Kasumi-1 (cell line): ENCODE results near the gene BRI3.
A peak's percentile ranks its signal among the peaks of the same experiment; 100 is the strongest.

Experiments
- DNase-seq, 2 experiments: peaks; one replicate each; lab custom pipeline; 2025; lab: John Stamatoyannopoulos, UW

The BRI3 gene

GRCh38 chr7:98287486-98287959, 6.0 kb downstream of the BRI3 start:
- DNase-seq: no peak

- no peak for DNase-seq
Observed at GRCh38 chr7:98288064-98288823, 6.8 kb downstream of the BRI3 start.

DNA sequence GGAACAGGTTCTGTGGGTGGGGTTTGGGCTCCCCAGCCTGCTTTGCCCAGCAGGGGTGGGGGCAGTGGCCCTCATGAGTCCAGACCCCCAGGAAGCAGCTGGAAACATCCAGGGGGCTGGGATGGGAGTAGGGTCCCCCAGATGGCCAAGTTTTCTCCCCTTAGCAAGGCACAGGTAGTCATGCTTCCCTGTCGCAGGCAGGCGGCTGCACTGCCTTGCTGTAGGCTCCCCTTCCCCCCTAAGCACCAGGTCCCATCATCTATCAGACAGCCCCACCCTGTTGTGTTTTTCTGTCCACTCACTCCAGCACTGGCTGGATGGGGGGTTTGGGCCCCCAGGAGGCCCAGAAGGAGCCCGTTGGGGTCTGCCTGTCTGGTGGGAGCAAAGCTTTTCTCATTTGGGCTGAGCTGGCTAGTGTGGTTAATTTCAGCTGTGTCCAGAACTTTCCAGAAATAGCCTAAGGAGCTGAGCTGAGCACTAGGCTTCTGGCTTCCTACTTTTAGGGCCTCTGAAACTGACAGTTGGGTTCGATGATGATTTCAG, 7.9 kb downstream of the BRI3 start:
- no peak for DNase-seq

GRCh38 chr7:98291717-98292116, 10.2 kb downstream of the BRI3 start:
- no peak for DNase-seq

GRCh38 chr7:98293265-98293664, 11.8 kb downstream of the BRI3 start:
- no peak for DNase-seq

GRCh38 chr7:98293746-98294145, 12.3 kb downstream of the BRI3 start:
- no peak for DNase-seq

- no peak for DNase-seq
Observed at GRCh38 chr7:98294326-98294725, 12.8 kb downstream of the BRI3 start.

DNA sequence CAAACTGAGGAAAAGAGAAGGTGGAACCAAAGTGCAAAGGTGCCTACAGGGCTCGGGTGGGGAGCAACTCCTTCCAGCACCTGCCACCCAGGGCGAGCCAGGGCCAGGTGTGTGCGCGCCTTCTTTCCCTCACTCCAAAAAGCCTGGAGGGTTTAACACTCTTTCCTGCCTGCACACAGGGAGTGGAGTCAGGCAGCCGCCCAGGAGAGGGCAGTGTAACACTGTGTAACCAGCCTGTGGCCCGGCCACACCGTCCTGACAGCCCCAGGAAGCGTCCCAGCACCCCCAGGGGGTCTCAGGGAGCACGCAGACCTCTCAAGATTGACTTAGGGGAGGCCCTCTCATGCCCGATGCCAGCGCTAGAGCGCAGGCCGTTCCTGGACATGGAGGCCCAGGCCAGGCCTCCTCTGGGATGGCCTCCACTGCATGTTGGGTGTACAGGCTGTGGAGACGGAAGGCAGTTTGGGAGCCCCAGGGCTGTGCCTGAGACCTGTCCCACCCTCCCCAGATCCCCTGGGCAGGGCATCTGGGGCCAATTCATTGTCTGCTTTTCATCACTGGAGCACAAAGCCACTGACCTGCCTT, 13.4 kb downstream of the BRI3 start:
- peak; percentile 53 to 63 for DNase-seq

DNA sequence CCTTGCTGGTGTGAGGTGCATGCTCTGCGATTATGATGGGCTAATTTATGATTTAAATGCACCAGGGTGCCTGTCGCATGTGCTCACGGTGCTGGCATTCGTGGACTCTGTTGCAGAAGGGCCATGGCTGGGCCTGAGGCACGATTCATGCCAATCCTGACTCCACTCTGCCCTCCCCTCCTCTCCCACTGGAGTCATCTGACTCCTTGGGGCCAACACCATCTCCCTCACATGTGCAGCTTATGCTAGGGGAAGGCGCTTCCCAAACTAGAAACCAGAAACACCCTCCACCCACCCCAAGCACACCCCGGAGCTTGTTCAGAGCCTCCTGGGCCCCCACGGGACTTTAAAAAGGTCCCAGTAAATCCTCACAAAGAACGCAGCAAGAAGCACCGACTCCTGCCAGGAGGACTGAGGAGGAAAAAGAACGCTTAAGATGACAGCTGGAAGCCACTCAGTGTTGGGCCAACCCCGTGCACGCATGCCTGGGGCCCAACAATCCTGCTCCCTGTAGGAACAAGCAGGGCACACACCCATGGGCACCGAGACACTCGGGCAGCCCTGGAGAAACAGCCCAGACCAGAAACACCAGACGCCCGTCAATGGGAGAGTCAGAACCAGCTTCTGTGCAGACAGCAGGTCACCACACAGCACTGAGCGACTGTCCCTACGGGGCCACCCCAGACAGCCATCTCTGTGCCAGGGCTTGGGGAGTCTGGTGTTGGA, 14.1 kb downstream of the BRI3 start:
- DNase-seq: no peak

DNA sequence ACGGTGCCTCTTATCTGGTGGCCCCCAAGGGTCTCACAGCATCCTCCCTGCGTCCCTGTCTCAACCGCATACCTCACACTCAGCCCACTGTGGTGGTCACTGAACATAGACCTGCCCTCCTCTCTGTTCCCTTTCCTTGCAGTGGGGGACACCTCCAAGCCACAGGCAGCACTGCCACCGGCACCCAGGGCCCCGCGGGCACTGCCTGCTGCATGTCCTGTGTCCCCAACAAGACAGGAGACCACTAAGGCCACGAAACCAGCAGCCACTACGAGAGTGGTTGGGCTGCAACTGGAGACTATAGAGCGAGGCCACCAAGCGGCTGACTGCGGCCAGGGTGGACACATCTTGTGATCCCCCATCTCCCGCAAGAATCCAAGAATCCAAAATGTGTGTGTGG, 15.3 kb downstream of the BRI3 start:
- no peak for DNase-seq

GRCh38 chr7:98297626-98298286, 16.3 kb downstream of the BRI3 start:
- DNase-seq: no peak

DNA sequence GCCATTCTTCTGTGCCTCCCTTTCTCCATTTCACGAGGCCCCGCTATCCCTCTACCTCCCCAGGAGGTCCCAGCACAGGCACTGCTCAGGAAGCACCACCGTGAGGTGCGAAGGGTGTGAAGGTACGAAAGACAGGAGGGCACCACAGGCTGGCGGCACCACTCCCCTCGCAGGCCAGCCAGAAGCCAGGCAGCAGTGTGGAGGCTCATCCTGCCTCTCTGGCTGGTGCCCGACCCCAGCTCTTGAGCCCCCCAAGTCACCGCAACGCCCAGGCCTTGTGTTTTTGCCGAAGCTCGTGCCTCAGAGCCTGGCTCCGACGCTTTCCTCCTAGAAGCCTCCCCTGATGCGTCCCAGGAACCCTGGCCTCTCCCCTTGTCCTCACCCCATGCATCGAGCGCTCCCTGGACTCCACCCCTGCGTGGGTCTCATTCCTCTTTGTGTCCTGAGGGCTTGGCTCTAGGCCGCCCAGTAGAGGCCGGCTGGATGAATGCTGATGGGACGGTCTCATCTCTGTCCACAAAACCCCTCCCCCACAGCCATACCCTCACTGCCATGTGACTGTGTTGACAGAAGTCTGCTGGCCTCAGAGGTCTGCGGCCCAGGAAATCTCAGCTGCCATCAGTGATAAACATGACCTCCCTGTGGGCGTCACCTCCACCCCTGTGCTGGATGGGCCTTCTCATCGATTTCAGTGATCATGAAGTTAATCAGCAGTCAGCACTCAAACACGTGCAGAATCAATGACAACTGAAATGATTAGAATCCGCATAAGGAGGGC, 19.3 kb downstream of the BRI3 start:
- no peak for DNase-seq

GRCh38 chr7:98301693-98302470, 20.4 kb downstream of the BRI3 start:
- no peak for DNase-seq

- no peak for DNase-seq
Observed at GRCh38 chr7:98303176-98303865, 21.8 kb downstream of the BRI3 start.

DNA sequence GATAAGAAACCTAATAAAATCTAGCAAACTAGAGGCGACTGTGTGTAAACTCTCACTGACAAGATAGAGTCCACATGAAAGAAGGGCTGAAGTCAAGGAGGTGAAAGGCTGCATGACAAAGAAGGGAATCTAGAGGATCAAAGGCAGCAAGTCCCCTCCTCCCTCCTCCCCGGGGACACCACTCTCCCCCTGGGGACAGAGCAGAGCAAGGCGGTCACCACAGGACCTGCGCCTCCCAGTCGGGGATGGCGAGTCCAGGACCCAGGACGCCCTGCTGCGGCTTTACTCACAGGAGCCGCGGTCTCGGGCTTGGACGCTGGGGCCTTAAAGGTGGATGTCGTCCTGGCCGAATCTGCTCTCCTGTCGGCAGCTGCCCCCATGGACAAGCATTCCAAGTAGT, 22.4 kb downstream of the BRI3 start:
- no peak for DNase-seq

DNA sequence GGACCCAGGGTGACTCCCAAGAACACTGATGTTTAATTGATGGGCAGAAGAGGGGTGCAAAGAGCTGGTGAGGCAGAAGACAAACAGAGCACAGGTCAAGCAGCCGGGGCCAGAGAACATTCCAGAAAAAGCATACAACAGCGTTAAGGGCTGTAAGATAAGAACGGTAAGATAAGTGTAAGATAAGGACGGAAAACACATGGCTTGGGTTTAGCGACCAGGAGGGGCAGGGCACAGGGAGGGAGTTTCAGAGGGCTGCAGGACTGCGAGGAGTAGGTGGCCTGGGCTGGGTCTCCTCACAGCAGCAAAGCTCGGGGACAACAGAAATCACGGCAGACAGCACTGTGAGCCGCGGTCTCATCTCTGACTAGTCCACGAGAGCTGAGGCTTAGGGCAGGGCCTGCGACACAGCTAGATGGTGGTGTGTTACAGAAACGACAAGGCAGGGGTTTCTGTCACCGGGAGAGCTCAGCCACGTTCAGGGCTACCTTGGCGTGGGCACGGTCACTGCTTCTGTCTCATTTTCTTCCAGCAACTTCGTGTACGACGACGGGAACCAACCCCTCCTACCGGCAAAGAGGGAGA, 24.6 kb downstream of the BRI3 start:
- DNase-seq: no peak

GRCh38 chr7:98307971-98308466, 26.5 kb downstream of the BRI3 start:
- no peak for DNase-seq

DNA sequence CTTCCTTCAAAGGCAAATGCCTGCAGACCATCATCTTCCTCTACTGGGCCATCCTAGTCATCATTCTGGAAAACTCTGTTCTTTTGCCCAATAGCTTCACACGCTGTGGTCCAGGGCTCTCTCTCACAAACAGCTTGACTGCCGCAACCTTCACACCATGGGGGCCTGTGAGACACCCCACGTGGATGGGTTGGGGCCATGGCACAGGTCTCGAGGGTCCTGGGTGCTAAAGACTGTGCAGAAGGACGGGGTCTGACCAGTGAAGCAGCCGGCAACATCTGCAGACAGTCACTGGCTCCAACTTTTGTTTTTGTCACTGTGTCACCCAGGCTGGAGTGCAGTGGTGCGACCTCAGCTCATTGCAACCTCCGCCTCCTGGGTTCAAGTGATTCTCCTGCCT, 28.1 kb downstream of the BRI3 start:
- no peak for DNase-seq

DNA sequence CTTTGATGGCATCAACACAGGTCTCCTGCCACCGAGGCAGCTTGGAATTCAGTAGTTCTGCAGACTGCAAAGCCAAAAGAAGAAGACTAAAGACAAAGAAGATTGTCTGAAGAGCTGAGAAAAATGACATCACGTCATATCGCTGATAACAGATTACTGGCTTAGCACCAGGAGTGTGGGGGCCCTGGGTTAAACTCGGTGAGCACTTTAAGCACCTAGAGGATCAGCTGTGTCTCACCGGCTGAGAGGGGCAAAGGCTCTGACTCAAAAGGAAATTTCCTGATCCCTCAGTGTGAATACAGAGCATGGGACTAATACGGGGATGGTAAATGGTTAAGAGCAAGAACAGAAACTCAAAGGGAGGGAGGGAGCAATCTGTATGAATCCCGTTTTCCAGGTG, 30.7 kb downstream of the BRI3 start:
- DNase-seq: no peak

- DNase-seq: no peak
Observed at GRCh38 chr7:98314469-98314868, 33.0 kb downstream of the BRI3 start.
